Stimulated activated CD8-positive, alpha-beta memory T cell treated with anti-CD3 and anti-CD28 coated beads, Interleukin-2, amount 100 ng/mL, for 48 hours (primary cell): Measurements from ENCODE around the gene MYBPC2.

Experiments
- DNase-seq, 2 donors: peaks; one replicate each; pipeline ENCODE4 v3.0.0-alpha.2; 2020; ENCODE audit warnings: low read depth in 2 of 2

The MYBPC2 gene

GRCh38 chr19:50410109-50410508 lies 22.6 kb upstream of the MYBPC2 start:
- no peak for DNase-seq

GRCh38 chr19:50412419-50412818 lies 20.3 kb upstream of the MYBPC2 start:
- DNase-seq: no peak

DNA sequence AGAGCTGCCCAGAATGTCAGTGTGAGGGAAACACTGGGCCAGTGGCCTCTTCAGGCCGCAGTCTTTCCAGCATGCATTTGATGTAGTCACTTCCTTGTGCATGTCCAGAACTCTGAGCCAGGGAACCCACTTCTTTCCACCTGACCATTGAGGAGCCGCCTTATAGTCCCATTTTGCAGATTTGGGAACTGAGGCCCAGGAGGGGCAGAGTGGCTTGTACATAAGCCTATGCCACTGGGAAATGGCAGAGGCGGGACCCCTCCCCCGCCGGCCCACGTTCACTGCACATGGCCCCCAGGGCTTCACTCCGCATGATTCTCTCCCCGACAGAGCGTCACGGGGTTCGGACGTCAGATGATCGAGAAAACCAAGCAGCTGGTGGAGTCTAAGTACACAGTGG lies 19.6 kb upstream of the MYBPC2 start:
- DNase-seq: no peak

- no peak for DNase-seq
Observed at GRCh38 chr19:50413531-50413930, 19.2 kb upstream of the MYBPC2 start.

- DNase-seq: peak; percentile 71 to 76
Observed at GRCh38 chr19:50414864-50415660, 17.6 kb upstream of the MYBPC2 start.

- DNase-seq: no peak
Observed at GRCh38 chr19:50415661-50416033, 17.0 kb upstream of the MYBPC2 start.

DNA sequence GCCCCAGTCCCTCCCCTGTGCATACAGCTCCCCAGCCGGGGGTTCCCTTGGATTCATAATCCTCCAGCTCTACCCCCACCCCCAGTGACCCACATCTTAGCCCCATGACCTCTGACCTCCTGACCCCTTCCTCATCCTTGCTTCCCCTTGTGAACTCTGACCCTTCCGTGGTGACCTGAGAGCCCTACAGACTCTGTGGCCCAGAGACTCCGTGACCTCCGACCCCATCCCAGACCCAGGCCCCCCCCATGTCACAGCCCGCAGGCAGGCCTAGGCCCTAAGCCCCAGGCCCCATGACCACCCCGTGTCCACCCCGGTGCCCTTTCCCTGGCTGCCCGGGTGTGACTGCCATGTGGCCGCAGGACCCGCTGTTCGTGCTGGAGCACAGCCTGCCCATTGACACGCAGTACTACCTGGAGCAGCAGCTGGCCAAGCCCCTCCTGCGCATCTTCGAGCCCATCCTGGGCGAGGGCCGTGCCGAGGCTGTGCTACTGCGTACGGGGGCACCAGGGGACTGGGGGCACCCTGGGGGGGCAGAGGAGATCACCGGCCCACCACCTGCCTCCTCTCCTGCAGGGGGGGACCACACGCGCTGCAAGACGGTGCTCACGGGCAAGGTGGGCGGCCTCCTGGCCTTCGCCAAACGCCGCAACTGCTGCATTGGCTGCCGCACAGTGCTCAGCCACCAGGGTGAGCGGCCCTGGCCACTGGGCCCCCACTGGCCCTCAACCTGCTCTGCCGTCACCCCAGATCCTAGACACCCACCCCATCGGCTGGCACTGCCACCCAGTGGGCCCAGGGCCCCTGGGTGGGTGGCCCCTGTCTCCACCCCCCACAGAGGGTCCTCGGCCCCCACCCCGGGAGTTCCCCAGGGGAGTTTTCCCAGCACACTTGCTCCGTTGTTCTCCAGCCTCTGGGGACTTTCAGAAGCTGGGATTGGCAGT lies 16.4 kb upstream of the MYBPC2 start:
- DNase-seq: no peak

DNA sequence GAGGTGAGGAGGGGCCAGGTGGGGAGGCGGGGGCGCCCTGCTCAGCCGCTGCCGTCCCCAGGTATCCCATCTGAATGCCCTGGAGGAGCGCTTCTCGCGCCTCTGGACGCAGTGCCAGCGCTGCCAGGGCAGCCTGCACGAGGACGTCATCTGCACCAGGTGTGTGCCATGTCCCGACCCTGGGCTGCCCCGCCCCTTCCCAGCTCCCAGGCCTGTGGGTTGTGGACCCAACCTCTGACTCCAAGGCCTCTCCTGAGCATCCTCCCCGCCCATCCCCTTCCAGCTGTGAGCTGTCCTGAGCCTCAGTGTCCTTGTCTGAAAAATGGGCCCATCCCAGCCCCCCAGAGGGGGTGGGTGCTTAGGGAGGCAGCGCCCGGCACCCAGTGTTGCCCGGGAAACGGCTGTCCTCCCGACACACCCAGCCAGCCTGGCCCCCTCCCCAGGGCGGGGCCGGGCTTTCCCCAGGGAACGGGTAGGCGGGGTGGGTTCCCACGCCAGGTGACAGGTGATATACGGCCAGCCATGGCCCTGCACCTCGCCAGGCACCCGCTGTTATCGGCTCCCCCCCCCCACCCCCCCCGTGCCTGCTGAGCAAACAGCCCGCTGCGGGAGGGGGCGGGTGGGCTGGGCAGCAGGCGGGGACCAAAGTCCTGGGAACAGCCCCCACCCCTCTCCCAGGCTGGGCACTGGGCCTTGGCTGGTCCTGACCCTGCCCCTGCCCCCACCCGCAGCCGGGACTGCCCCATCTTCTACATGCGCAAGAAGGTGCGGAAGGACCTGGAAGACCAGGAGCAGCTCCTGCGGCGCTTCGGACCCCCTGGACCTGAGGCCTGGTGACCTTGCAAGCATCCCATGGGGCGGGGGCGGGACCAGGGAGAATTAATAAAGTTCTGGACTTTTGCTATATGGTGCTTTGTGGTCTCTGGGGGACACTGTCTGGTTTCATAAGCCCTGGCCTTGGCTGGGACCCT lies 15.3 kb upstream of the MYBPC2 start:
- DNase-seq: no peak

DNA sequence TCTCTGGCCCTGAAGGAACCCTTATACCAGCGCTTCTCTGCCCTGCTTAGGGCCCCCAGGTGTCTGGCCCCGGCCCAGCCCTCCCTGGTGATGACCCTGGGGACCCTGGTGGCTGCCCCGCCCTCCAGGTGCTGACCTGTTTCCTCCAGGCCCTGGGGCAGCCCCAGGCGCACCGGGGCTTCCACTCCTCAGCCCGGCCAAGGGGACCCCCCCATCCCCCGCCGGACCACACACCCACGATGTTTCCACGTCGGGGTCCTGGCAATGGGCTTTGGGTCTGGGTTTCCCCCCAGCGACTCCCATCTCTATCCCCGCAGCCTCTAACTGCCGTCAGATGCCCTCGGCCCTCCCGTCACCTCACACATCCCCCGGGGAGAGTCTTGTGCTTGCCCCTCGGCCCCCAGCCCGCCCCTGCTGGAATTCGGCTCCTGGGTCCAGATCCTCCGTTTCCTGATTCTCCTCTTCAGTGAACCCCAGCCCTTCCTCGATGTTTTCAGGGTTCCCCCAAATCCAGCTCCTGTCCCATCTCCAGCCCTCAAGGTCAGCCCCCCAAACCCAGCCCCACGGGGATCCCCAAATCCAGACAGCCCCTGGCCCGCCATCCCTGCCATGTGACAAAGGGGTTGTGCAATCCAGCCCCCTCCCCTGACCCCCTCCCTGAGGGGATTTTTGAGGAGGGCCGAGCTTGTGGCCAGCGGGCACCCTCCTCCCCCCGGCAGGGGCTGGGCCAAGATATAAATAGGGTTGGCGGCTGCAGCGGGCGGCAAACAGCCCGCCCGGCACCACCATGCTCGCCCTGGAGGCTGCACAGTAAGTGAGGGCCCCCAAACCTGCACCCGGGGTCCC lies 14.3 kb upstream of the MYBPC2 start, which contains the start of gene SPIB:
SPIB (plus strand) TSS at position 763 of the 846 bp plus-strand sequence; CDS start at position 788, 25 bp downstream.
- no peak for DNase-seq

DNA sequence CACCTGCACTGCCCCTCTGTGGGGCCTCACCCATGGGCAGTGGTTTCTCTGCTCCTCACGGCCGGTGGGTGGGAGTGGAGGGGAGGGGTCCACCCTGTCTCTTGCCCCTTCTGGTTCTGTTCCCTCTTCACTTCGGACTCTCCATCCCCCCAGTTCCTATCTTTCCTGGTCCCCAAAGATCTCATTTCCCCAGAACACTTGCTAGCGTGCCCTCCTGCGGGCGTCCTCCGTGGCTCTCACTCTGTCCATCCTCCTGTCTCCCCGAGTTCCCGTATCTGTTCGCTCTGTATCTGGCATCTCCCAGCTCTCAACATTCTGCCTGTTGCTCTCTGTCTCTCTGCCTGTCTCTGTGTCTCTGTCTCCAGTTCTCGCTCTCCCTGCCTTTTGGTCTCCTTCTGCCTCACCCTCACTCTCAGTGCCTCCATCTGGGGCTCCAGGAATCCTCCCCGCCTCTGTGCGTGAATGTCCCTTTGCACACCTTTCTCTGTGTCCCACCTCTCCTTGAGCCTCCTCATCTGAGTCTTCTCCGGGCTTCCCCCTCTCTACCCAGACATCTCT lies 13.6 kb upstream of the MYBPC2 start:
- no peak for DNase-seq

GRCh38 chr19:50419580-50420035 lies 13.1 kb upstream of the MYBPC2 start:
- no peak for DNase-seq

DNA sequence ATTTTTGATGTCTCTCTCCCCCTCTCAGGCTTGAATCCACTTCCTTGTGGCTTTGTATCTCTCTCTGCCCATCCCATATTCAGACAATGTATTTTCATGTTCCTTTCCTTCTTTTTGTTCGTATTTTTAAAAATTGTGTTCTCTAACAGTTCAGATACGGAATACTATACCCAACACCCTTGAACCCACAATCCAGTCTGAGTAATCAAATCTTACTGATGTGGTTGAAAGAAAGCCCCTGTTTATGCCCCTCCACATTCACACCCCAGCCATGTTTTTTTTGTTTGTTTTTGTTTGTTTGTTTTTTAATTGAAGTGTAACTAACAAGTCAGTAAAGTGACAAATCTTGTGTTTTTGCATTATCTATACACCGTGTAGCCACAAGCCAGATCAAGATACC lies 12.6 kb upstream of the MYBPC2 start:
- no peak for DNase-seq

- no peak for DNase-seq
Observed at GRCh38 chr19:50420808-50421207, 11.9 kb upstream of the MYBPC2 start.

DNA sequence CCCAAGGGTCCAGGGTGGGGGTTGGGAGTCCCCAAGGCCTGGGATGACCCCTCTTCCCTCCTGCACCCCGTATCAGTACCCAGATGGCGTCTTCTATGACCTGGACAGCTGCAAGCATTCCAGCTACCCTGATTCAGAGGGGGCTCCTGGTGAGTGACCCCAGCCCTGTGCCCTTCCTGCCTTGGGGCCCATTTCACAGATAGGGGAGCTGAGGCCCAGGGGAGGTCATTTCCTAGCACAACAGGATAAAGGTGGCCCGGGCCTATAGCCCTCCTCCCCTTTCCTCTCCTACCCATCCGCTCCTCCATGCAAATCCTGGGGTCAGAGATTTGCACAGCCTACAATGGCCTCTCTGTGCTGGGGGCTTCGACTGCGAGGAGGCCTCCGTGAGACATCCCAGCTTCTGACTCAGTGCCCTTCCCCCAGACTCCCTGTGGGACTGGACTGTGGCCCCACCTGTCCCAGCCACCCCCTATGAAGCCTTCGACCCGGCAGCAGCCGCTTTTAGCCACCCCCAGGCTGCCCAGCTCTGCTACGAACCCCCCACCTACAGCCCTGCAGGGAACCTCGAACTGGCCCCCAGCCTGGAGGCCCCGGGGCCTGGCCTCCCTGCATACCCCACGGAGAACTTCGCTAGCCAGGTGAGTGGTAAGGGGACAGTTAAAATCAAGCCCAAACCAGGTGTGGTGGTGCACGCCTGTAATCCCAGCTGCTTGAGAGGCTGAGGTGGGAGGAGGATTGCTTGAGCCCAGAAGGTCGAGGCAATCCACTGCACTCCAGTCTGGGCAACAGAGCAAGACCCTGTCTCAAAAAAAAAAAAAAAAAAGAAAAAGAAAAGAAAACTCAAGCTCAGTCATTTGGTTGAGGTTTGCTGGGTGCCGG lies 10.1 kb upstream of the MYBPC2 start:
- DNase-seq: no peak

DNA sequence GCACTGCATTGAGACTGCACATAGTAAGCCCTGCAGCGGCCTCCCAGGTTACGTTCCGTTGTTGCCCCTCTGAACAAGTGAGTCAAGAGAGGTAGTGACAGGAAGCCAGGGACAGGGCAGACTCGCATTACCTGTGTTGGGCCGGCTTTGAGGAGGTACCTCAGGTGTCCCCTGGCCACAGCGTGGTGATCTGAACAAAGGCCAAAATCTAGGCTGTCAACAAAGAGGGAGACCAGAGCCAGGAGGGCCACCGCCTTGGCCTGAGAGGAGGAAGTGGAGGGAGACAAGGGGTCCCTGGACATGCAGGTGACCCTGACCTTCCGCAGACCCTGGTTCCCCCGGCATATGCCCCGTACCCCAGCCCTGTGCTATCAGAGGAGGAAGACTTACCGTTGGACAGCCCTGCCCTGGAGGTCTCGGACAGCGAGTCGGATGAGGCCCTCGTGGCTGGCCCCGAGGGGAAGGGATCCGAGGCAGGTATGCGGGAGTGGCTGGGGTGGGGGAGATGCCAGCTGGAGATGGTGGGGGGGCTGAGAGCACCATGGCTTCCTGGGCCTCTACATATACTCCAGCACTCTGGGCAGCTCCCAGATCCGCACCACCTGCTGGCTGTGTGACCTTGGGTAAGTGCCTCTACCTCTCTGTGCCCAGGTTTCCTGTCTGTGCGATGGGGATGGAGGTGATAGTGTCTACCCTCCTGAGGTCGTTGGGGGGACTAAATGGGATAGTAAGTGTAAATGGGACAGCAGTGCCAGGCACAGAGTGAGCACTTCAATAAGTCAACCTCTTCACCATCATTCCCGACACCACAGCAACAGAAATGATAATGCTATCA lies 9.2 kb upstream of the MYBPC2 start:
- no peak for DNase-seq

DNA sequence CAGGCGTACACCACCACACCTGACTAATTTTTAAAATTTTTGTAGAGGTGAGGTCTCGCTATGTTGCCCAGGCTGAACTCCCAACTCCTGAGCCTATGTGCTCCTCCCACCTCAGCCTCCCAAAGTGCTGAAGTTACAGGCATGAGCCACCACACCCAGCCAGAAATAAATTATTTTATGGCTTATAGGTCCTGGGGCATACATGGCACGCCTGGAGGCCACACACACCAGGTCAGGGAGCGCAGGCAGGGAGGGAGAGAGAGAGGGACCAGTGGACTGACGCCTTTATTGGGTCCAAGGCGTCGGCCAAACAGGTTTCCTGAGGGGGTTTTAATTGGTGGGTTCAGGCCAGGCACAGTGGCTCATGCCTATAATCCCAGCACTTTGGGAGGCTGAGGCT lies 7.1 kb upstream of the MYBPC2 start:
- DNase-seq: no peak

DNA sequence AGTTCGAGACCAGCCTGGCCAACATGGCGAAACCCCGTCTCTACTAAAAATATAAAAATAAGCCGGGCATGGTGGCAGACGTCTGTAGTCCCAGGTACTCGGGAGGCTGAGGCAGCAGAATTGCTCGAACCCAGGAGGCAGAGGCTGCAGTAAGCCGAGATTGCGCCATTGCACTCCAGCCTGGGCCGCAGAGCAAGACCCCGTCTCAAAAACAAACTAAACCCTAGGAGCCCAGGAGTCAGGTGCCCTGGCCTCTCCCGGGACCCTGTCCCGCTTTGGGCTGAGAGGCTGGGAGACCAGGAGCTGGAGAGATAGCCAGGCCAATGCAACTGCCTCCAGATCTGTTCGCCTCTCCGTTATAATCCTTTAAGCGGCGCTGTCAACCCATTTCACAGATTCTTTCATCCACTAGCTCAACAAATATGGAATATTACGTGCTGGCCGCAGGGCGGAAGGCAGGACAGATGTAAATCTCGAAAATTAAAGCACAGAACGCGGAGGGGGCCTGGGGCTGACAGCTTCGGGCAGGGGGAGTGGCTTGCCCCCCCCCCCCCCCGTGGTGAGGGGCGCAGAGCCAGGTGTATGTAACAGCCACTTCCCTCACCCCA lies 5.3 kb upstream of the MYBPC2 start:
- no peak for DNase-seq

DNA sequence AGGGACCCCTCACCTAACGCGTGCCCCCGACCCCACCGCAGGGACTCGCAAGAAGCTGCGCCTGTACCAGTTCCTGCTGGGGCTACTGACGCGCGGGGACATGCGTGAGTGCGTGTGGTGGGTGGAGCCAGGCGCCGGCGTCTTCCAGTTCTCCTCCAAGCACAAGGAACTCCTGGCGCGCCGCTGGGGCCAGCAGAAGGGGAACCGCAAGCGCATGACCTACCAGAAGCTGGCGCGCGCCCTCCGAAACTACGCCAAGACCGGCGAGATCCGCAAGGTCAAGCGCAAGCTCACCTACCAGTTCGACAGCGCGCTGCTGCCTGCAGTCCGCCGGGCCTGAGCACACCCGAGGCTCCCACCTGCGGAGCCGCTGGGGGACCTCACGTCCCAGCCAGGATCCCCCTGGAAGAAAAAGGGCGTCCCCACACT lies 4.7 kb upstream of the MYBPC2 start:
- DNase-seq: no peak
